Kidney (tissue), 14 donors: ENCODE measurements around the gene MAPK6. TPM values are rescaled to one million over a fixed set of nuclear protein-coding genes. Genes with fewer than 3 reads are reported as not detected.

ENCODE experiments used
- DNase-seq, 5 donors: peaks; one replicate each; pipeline ENCODE4 v3.0.0-alpha.2; 2013 to 2020
- FAIRE-seq: peaks from 2 replicates; lab custom pipeline; 2012; peaks lifted over from hg19 to GRCh38; lab: Jason Lieb, UNC
- H3K27ac ChIP-seq, 2 donors: one replicate each; pipeline ENCODE4 v1.7.0; 2013; ENCODE audit warnings: low read depth in 2 of 2, low read length in 2 of 2, inconsistent platforms in 1 of 2
- H3K27me3 ChIP-seq: one replicate; pipeline ENCODE4 v1.7.1; 2013; ENCODE audit warnings: low read length, inconsistent platforms; ENCODE audit not compliant: control insufficient read depth, insufficient read depth
- H3K36me3 ChIP-seq, 3 donors: one replicate each; pipeline versions ENCODE4 v1.7.0 to v1.7.1; 2013; ENCODE audit warnings: low read length in 3 of 3, control low read depth in 1 of 3, inconsistent platforms in 1 of 3; ENCODE audit not compliant: insufficient read depth in 3 of 3, control insufficient read depth in 2 of 3
- H3K4me1 ChIP-seq, 3 donors: one replicate each; pipeline versions ENCODE4 v1.7.0 to v1.7.1; 2013; ENCODE audit warnings: low read length in 3 of 3, inconsistent platforms in 1 of 3, low read depth in 1 of 3; ENCODE audit not compliant: control insufficient read depth in 2 of 3, insufficient read depth in 2 of 3
- H3K4me3 ChIP-seq, 3 donors: one replicate each; pipeline versions ENCODE4 v1.7.0 to v1.8.1; 2013; ENCODE audit warnings: low read length in 3 of 3, control low read depth in 1 of 3, inconsistent platforms in 1 of 3
- H3K9ac ChIP-seq, 3 donors: one replicate each; pipeline versions ENCODE4 v1.7.0 to v1.7.1; 2013; ENCODE audit warnings: low read length in 3 of 3, control low read depth in 1 of 3, inconsistent platforms in 1 of 3
- H3K9me3 ChIP-seq, 3 donors: one replicate each; pipeline versions ENCODE4 v1.7.0 to v1.7.1; 2013; ENCODE audit warnings: low read length in 3 of 3, control low read depth in 1 of 3, inconsistent platforms in 1 of 3; ENCODE audit not compliant: control insufficient read depth in 2 of 3, insufficient read depth in 1 of 3
- CTCF ChIP-seq: IDR thresholded peaks from 3 replicates; pipeline ENCODE4 v1.5.1; 2012; ENCODE audit warnings: mild to moderate bottlenecking, moderate library complexity, borderline replicate concordance; ENCODE audit not compliant: insufficient read depth; ENCODE audit errors: extremely low read depth
- intact Hi-C: fragments of 100-400 bp; cut with DNase I; formaldehyde crosslinking; loops from one replicate; pipeline ENCODE4 v1.11.1; 2022
- polyA plus RNA-seq: library from polyadenylated mRNA; stranded (reverse); fragments of 350-450 nt; fragmentation: Illumina TruSeq; extraction: RNeasy Lipid Tissue Mini Kit (QIAGEN cat#74804); gene quantifications from one replicate; pipeline ENCODE4 v1.2.3, GENCODE V29; 2014; ENCODE audit warnings: low read depth, low replicate concordance; ENCODE audit not compliant: insufficient read depth
- total RNA-seq: library from RNA; stranded (reverse); fragmentation: NEBNext Ultra II Directional; extraction: Animal tissue kit (Norgen Biotek cat#: 25700); gene quantifications from one replicate; pipeline ENCODE4 v1.2.1, GENCODE V29; 2021
- donor health status: control.
- donor health status: control.
- donor health status: control.
- donor health status: control.
- donor health status: control.
- donor health status: DM: yes; HTN: yes; CAD: no.
- donor health status: Normal renal cell carcinoma (clear cell type).

Gene MAPK6
- total and polyA plus RNA-seq, 2 donors from 2014 or later: 6.5 to 22.9 TPM

DNA sequence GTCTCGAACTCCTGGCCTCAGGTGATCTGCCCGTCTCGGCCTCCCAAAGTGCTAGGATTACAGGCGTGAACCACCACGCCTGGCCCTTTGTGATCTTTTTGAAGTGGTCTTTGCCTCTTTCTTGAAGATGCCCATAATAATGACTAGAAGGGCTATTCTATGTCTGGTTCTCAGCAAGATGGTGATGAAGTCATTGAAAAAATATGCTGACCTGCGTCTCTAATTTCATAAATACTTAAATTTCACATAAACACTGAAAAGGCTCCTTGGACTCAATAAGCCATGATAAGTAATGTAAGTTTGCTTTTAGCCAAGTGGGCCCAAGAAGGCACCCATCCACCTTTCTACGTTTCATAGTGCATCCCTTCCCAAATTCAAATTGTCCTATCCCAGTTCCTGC, 775 bp upstream of the MAPK6 start:
- no peak for DNase-seq
- Histone ChIP-seq H3K4me1 (peaks cover 0 to 9% (median 4%) of the 10 kb centered on the region in 3 donors), H3K9ac (peak overlapping the region in 1 of 3 donors; percentile 53), H3K27ac (no peak overlapping the region), H3K4me3 (peak overlapping the region in 1 of 3 donors; percentile 54), H3K27me3 (no peaks in the 10 kb centered on the region), H3K9me3 (no peaks in the 10 kb centered on the region), H3K36me3 (no peaks in the 10 kb centered on the region)
- no peak for TF ChIP-seq CTCF
- intact Hi-C loops: no loop called here
- no peak for FAIRE-seq

DNA sequence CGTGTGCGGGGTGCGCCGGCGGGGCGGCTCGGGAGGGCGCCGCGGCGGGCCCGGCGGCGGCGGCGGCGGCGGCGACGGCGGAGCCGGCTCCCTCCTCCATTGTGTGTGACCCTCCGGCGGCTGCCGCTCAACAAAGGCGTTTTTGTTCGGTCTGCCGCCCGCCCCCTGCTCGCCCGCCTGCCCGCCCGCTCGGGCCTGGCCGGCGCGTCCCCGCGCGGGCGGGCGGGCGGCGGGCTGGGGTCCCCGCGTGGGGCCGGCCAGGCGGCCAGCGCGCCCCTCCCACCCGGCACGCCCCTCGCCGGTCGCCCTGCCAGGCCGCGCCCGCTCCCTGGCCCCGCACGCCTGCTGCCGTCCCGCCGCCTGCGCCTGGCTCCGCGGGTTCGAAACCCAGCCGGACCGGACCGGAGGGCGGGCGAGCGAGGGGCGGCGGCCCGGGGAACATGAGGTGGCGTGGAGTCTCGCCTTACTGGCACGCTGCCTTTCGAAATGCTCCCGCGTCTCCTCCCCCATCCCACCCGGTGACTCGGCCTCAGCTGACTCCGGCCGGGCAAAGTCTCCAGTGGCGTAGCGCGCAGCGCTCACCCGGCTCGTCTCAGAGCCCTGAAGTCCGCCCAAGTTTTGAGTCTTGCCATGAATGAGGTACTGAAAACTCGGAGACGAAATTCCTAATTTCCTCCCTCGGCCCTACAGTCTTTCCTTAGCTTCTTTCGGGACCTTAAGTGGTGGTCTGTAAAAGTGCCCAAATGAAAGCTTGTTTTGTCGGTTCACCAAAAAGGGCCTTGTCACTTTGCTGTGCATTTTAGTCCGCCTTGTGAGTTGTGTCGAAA, 588 bp downstream of the MAPK6 start:
- H3K4me1 ChIP-seq: peaks cover 0 to 10% (median 4%) of the 10 kb centered on the region in 3 donors
- H3K9me3 ChIP-seq: no peaks in the 10 kb centered on the region
- H3K4me3 ChIP-seq: peak overlapping the region; percentile 82 to 94 (median 90)
- DNase-seq: peak; percentile 79 to 95 (median 86)
- TF ChIP-seq CTCF: no peak
- peak overlapping the region; percentile 90 for H3K27ac ChIP-seq
- peak overlapping the region; percentile 20 to 93 (median 83) for H3K9ac ChIP-seq
- H3K27me3 ChIP-seq: no peaks in the 10 kb centered on the region
- H3K36me3 ChIP-seq: no peaks in the 10 kb centered on the region
- no peak for FAIRE-seq
- intact Hi-C loops: no loop called here

GRCh38 chr15:52020221-52021085, 1.4 kb downstream of the MAPK6 start:
- intact Hi-C loops: no loop called here
- H3K9me3 ChIP-seq: no peaks in the 10 kb centered on the region
- H3K9ac ChIP-seq: peak overlapping the region; percentile 20 to 93 (median 83)
- H3K36me3 ChIP-seq: no peaks in the 10 kb centered on the region
- H3K27me3 ChIP-seq: no peaks in the 10 kb centered on the region
- peak overlapping the region; percentile 82 to 94 (median 90) for H3K4me3 ChIP-seq
- no peak for DNase-seq
- H3K27ac ChIP-seq: peak overlapping the region; percentile 86
- no peak for FAIRE-seq
- no peak for TF ChIP-seq CTCF
- peaks cover 0 to 10% (median 4%) of the 10 kb centered on the region in 3 donors for H3K4me1 ChIP-seq
